ENCODE data around the gene FAM168A. TPM values are rescaled to one million over a fixed set of nuclear protein-coding genes. Genes with fewer than 3 reads are reported as not detected.

Gene FAM168A
- total and polyA plus RNA-seq, 9 of the 15 experiments (the other 6 are each of a cell fraction or from before 2014, with no cell fraction given): 0.44 to 7.2 (median 2.9) TPM

DNA sequence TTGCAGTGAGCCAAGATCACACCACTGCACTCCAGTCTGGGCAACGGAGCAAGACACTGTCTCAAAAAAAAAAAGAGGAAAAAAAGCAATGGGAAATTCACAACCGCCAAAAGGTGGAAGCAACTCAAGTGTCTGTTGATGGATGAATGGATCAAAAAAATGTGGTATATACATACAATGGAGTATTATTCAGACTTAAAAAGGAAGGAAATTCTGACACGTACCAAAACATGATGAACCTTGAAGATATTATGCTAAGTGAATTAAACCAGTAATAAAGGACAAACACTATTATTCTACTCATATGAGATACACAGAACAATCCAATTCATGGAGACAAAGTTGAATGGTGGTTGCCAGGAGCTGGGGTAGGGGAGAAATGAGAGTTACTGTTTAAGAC is 40.9 kb downstream of the FAM168A start (continued):
- TF ChIP-seq, protein P1, sequence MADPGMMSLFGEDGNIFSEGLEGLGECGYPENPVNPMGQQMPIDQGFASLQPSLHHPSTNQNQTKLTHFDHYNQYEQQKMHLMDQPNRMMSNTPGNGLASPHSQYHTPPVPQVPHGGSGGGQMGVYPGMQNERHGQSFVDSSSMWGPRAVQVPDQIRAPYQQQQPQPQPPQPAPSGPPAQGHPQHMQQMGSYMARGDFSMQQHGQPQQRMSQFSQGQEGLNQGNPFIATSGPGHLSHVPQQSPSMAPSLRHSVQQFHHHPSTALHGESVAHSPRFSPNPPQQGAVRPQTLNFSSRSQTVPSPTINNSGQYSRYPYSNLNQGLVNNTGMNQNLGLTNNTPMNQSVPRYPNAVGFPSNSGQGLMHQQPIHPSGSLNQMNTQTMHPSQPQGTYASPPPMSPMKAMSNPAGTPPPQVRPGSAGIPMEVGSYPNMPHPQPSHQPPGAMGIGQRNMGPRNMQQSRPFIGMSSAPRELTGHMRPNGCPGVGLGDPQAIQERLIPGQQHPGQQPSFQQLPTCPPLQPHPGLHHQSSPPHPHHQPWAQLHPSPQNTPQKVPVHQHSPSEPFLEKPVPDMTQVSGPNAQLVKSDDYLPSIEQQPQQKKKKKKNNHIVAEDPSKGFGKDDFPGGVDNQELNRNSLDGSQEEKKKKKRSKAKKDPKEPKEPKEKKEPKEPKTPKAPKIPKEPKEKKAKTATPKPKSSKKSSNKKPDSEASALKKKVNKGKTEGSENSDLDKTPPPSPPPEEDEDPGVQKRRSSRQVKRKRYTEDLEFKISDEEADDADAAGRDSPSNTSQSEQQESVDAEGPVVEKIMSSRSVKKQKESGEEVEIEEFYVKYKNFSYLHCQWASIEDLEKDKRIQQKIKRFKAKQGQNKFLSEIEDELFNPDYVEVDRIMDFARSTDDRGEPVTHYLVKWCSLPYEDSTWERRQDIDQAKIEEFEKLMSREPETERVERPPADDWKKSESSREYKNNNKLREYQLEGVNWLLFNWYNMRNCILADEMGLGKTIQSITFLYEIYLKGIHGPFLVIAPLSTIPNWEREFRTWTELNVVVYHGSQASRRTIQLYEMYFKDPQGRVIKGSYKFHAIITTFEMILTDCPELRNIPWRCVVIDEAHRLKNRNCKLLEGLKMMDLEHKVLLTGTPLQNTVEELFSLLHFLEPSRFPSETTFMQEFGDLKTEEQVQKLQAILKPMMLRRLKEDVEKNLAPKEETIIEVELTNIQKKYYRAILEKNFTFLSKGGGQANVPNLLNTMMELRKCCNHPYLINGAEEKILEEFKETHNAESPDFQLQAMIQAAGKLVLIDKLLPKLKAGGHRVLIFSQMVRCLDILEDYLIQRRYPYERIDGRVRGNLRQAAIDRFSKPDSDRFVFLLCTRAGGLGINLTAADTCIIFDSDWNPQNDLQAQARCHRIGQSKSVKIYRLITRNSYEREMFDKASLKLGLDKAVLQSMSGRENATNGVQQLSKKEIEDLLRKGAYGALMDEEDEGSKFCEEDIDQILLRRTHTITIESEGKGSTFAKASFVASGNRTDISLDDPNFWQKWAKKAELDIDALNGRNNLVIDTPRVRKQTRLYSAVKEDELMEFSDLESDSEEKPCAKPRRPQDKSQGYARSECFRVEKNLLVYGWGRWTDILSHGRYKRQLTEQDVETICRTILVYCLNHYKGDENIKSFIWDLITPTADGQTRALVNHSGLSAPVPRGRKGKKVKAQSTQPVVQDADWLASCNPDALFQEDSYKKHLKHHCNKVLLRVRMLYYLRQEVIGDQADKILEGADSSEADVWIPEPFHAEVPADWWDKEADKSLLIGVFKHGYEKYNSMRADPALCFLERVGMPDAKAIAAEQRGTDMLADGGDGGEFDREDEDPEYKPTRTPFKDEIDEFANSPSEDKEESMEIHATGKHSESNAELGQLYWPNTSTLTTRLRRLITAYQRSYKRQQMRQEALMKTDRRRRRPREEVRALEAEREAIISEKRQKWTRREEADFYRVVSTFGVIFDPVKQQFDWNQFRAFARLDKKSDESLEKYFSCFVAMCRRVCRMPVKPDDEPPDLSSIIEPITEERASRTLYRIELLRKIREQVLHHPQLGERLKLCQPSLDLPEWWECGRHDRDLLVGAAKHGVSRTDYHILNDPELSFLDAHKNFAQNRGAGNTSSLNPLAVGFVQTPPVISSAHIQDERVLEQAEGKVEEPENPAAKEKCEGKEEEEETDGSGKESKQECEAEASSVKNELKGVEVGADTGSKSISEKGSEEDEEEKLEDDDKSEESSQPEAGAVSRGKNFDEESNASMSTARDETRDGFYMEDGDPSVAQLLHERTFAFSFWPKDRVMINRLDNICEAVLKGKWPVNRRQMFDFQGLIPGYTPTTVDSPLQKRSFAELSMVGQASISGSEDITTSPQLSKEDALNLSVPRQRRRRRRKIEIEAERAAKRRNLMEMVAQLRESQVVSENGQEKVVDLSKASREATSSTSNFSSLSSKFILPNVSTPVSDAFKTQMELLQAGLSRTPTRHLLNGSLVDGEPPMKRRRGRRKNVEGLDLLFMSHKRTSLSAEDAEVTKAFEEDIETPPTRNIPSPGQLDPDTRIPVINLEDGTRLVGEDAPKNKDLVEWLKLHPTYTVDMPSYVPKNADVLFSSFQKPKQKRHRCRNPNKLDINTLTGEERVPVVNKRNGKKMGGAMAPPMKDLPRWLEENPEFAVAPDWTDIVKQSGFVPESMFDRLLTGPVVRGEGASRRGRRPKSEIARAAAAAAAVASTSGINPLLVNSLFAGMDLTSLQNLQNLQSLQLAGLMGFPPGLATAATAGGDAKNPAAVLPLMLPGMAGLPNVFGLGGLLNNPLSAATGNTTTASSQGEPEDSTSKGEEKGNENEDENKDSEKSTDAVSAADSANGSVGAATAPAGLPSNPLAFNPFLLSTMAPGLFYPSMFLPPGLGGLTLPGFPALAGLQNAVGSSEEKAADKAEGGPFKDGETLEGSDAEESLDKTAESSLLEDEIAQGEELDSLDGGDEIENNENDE (IDR thresholded peaks at IDR 0.05; ENCODE audit: low read depth, low read length): no peak
- no peak for TF ChIP-seq KDM1A (IDR thresholded peaks at IDR 0.05)
- TF ChIP-seq ZNF589 (CRISPR knock-in tag; IDR thresholded peaks at IDR 0.05; ENCODE audit: low read depth): no peak
- TF ChIP-seq BMI1 (IDR thresholded peaks at IDR 0.05; ENCODE audit: low read length): no peak
- TF ChIP-seq, protein P2, sequence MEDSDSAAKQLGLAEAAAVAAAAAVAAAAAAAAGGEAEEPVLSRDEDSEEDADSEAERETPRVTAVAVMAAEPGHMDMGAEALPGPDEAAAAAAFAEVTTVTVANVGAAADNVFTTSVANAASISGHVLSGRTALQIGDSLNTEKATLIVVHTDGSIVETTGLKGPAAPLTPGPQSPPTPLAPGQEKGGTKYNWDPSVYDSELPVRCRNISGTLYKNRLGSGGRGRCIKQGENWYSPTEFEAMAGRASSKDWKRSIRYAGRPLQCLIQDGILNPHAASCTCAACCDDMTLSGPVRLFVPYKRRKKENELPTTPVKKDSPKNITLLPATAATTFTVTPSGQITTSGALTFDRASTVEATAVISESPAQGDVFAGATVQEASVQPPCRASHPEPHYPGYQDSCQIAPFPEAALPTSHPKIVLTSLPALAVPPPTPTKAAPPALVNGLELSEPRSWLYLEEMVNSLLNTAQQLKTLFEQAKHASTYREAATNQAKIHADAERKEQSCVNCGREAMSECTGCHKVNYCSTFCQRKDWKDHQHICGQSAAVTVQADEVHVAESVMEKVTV (CRISPR knock-in tag; IDR thresholded peaks at IDR 0.05): no peak
- no peak for TF ChIP-seq NR1H2 (CRISPR knock-in tag; IDR thresholded peaks at IDR 0.05)
- TF ChIP-seq, protein P3, sequence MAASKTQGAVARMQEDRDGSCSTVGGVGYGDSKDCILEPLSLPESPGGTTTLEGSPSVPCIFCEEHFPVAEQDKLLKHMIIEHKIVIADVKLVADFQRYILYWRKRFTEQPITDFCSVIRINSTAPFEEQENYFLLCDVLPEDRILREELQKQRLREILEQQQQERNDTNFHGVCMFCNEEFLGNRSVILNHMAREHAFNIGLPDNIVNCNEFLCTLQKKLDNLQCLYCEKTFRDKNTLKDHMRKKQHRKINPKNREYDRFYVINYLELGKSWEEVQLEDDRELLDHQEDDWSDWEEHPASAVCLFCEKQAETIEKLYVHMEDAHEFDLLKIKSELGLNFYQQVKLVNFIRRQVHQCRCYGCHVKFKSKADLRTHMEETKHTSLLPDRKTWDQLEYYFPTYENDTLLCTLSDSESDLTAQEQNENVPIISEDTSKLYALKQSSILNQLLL (CRISPR knock-in tag; IDR thresholded peaks at IDR 0.05; ENCODE audit: borderline replicate concordance): no peak
- no peak for TF ChIP-seq THRAP3 (IDR thresholded peaks at IDR 0.05; ENCODE audit: borderline replicate concordance)
